Renal cortex interstitium (tissue), 11 donors: ENCODE data around the gene PTPRJ. TPM values are rescaled to one million over a fixed set of nuclear protein-coding genes. Genes with fewer than 3 reads are reported as not detected.

ENCODE experiments used
- DNase-seq, 11 donors: peaks; one replicate each; pipeline ENCODE4 v3.0.0-alpha.2; 2013; ENCODE audit warnings: low read depth in 9 of 11, low spot score in 4 of 11; ENCODE audit errors: extremely low read depth in 1 of 11
- polyA plus RNA-seq, 3 donors: library from polyadenylated mRNA; unstranded; fragments of 120-200 nt; gene quantifications; one replicate each; pipeline ENCODE4 v1.2.1, GENCODE V29; 2013; ENCODE audit not compliant: insufficient read length in 3 of 3

PTPRJ gene
- polyA plus RNA-seq, 3 donors, result 23.3 to 24.5 (median 23.5) TPM

GRCh38 chr11:47991266-47991830 lies 11.0 kb downstream of the PTPRJ start:
- DNase-seq, result peak in 1 of 11 donors; percentile 20

- DNase-seq, result no peak
These were observed 11.5 kb downstream of the PTPRJ start for GRCh38 chr11:47991894-47992293.

GRCh38 chr11:47992959-47993820 lies 12.8 kb downstream of the PTPRJ start:
- DNase-seq, result no peak

- no peak for DNase-seq
These were observed 14.1 kb downstream of the PTPRJ start for GRCh38 chr11:47994417-47994816.

GRCh38 chr11:47995360-47995769 lies 15.0 kb downstream of the PTPRJ start:
- no peak for DNase-seq

- no peak for DNase-seq
These were observed 17.0 kb downstream of the PTPRJ start for GRCh38 chr11:47997063-47998053.

DNA sequence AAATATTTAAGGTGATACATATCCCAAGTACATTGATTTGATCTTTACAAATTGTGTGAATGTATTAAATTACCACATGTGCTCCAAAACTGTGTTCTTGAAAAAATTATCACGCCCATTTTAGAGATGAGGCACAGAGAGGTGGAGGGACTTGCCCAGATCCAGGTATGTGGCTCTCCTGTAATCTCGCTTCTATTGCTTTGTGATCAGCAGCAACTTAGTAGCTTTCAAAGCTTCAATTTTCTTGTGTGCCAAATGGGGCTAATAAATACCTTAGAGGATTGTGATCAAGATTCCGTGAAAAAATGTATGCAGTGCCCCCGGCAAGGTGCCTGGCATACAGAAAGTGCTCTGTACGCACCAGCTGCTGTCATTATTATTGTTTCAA lies 18.0 kb downstream of the PTPRJ start:
- DNase-seq, result no peak

GRCh38 chr11:47998733-47999359 lies 18.5 kb downstream of the PTPRJ start:
- DNase-seq, result peak in 1 of 11 donors; percentile 32

DNA sequence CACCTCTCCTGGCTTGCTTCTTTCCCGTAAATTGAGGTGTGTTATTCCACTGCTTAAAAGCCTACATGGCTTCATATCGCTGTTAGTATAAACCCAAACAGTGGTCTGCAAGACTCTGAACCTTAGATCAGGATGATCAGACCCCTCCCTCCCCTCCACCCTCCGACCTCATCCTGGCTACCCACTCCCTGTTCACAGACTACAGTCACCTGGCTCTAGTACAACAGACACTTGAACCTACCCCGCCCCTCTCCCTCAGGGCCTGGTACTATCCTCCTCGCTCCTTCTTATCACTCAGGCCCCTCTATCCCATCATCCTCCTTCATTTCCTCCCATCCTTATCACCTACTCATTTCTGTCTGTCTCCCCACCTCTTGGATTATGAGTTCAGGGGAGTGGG lies 20.1 kb downstream of the PTPRJ start:
- no peak for DNase-seq

GRCh38 chr11:48001438-48002021 lies 21.2 kb downstream of the PTPRJ start:
- no peak for DNase-seq

- no peak for DNase-seq
These were observed 22.2 kb downstream of the PTPRJ start for GRCh38 chr11:48002561-48002960.

DNA sequence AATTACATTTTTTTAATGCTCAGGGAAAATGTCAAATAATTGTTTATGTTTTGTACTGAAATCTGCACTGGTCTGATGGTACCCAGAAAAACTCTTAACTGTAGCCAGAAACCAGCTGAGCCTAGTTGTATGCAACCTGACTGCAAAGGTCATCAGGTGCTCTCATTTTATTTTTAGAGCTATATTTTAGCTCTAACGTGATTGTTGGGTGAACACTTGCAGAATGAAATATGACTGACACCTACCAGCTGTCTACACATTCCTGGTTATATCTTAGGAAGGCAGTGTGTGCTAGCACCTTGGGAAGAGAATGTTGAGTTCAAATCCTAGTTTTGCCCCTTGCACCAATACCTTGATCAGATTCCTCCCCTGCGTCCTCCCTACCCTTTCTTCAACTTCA lies 23.6 kb downstream of the PTPRJ start:
- DNase-seq, result no peak

- DNase-seq, result no peak
These were observed 24.1 kb downstream of the PTPRJ start for GRCh38 chr11:48004456-48004855.

DNA sequence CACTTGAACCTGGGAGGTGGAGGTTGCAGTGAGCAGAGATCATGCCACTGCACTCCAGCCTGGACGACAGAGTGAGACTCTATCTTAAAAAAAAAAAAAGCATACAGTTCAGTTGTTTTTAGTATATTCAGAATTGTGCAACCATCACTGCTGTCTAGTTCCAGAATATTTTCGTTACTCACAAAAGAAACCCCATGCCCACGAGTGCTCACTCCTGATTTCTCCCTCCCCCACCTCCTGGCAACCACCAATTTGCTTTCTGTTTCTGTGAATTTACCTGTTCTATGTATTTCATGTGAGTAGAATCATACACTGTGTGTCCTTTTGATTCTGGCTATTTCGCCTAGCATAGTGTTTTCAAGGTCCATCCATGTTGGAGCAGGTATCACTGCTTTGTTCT lies 24.8 kb downstream of the PTPRJ start:
- DNase-seq, result no peak

DNA sequence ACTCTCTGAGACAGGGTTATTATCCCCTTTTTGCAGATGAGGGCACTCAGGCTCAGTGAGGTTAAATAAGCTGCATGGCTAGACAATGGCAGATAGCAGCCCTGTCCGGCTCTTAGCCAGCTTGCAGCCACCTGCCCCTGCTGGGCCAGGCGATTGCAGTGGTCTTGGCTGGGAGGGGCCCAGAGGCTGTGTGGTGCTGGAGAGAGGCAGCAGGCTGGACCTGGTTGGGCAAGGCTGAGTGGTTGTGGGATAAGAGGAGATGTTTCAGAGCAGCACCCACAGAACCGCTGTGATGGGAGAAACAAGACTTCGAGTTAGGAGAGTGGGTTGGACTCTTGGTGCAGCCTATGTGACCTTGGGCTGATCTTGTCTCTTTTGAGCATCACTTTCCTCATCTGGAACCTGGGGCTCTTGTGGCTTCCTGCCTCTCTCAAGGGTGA lies 25.5 kb downstream of the PTPRJ start:
- no peak for DNase-seq

- no peak for DNase-seq
These were observed 26.1 kb downstream of the PTPRJ start for GRCh38 chr11:48006301-48006992.

GRCh38 chr11:48007677-48008076 lies 27.3 kb downstream of the PTPRJ start:
- DNase-seq, result no peak

DNA sequence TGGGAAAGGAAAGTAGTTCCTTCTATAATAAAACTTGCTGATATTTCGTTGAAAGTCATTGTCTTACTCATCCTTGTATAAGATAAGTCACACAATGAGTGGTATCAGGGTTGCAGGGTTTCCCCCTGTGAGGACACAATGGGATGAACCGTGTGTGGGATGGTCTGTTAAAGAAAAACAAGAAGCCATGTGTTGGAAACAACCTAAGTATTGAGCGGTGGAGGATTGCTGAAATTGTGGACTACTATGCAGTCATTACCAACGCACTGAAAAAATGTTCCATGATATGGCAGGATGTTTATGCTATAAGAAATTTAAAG lies 28.6 kb downstream of the PTPRJ start:
- DNase-seq, result no peak
